ACC112 (cell line): ENCODE data around the gene MCM6.
"Not testable (repeated sequence)": the region's sequence is repeated elsewhere in the genome, so short reads cannot be mapped to it uniquely, and the experiment has no call there.

ENCODE experiments used
- H2AFZ ChIP-seq: fragments of 200-600 bp; sonication (generic); one replicate; pipeline ENCODE4 v1.6.0; 2017; ENCODE audit warnings: antibody characterized with exemption, low read length; ENCODE audit not compliant: unreplicated experiment
- H3K27ac ChIP-seq: fragments of 200-600 bp; sonication (generic); 2 replicates; pipeline ENCODE4 v1.5.1; 2014; ENCODE audit warnings: low read depth, mild to moderate bottlenecking, antibody characterized with exemption, low read length, moderate library complexity
- H3K27me3 ChIP-seq: fragments of 200-600 bp; sonication (generic); 2 replicates; pipeline ENCODE4 v1.6.1; 2014; ENCODE audit warnings: mild to moderate bottlenecking, antibody characterized with exemption, low read length, moderate library complexity, mixed read lengths; ENCODE audit not compliant: insufficient read depth
- H3K36me3 ChIP-seq: fragments of 200-600 bp; sonication (generic); 2 replicates; pipeline ENCODE4 v1.6.1; 2016; ENCODE audit warnings: mild to moderate bottlenecking, antibody characterized with exemption, low read length, moderate library complexity, mixed read lengths; ENCODE audit not compliant: insufficient read depth
- H3K4me1 ChIP-seq: fragments of 200-600 bp; sonication (generic); one replicate; pipeline ENCODE4 v1.6.1; 2016; ENCODE audit warnings: low read length, mixed read lengths; ENCODE audit not compliant: insufficient read depth, unreplicated experiment, control insufficient read depth
- H3K4me3 ChIP-seq: fragments of 200-600 bp; sonication (generic); 2 replicates; pipeline ENCODE4 v1.5.1; 2014; ENCODE audit warnings: mild to moderate bottlenecking, low read depth, low read length
- H3K79me2 ChIP-seq: fragments of 200-600 bp; sonication (generic); one replicate; pipeline ENCODE4 v1.6.0; 2016; ENCODE audit warnings: low read length; ENCODE audit not compliant: control insufficient read depth, unreplicated experiment, insufficient read depth

Gene MCM6

DNA sequence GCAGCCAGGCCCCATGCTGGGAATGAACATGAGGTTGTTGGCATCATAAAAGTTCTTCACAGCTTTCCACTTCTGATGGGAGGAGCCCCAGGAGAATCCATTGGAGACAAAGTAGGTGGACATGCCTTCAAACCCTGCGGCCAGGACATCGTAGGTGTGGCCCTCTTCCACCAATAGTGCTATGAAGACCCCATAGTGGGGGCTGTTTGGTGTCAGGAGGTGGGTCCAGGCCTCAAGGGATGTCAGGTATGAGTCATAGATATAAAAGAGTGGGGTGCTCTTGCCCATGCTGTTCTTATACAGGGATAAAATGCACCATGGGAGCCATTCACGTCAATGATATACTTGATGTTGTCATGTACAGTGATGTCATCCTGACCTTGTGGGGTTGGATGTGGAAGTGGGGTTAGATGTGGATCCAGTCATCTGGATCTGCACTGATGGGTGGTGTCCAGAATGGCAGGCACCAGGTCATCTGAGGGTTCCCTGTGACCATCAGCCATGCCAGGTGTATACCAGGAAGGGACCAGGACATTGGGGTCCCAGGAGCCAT lies 22.1 kb upstream of the MCM6 start:
- no peaks in the 10 kb centered on the region for H3K27me3 ChIP-seq
- H3K79me2 ChIP-seq: no peaks in the 10 kb centered on the region
- H3K4me3 ChIP-seq: no peak overlapping the region
- H2AFZ ChIP-seq: no peak overlapping the region
- 0 out of 2 replicates have a peak, but pooled peaks cover 3% of the 10 kb centered on the region for H3K36me3 ChIP-seq
- no peak overlapping the region for H3K27ac ChIP-seq
- H3K4me1 ChIP-seq: no peaks in the 10 kb centered on the region

DNA sequence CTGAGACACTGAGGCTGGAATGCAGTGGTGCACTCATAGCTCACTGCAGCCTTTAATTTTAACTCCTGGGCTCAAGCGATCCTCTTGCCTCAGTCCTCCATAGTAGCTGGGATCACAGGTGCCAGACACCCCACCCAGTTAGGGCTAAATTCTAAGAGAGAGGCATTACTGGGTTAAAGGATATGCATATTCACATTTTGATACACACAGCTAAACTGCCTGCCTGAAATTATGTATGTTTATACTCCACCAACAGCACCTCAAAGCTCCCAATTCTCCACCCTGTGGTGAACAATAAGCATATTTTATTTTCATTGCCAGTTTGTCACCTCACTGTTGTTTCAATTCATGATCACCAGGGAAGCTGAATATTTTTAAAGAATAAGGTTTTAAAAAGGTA lies 18.7 kb upstream of the MCM6 start:
- H3K4me3 ChIP-seq: no peak overlapping the region
- no peaks in the 10 kb centered on the region for H3K4me1 ChIP-seq
- no peak overlapping the region for H2AFZ ChIP-seq
- no peaks in the 10 kb centered on the region for H3K79me2 ChIP-seq
- no peak overlapping the region for H3K27ac ChIP-seq
- H3K36me3 ChIP-seq: 0 out of 2 replicates have a peak, but pooled peaks cover 3% of the 10 kb centered on the region
- no peaks in the 10 kb centered on the region for H3K27me3 ChIP-seq

DNA sequence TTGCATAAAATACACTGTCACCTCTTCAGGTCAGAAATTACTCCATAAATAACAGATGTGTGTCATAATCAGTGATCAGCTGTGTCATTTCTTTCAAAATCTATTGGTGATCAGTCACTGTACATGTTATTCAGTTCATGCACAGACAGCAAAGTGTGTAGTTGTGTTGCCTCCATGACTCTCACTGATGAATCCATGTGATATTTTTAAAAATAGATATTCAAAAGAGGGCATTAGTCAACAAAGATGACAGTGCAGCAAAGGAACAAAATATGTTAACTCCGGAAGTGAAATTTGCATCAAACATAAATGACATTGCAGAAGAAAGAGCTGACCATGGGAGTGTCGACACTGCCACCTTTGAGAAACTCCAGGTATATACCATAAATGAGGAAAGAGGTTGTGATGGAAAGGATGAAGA lies 17.1 kb upstream of the MCM6 start:
- no peaks in the 10 kb centered on the region for H3K27me3 ChIP-seq
- H3K79me2 ChIP-seq: no peaks in the 10 kb centered on the region
- no peaks in the 10 kb centered on the region for H3K36me3 ChIP-seq
- H3K4me1 ChIP-seq: no peaks in the 10 kb centered on the region
- no peak overlapping the region for H3K27ac ChIP-seq
- no peak overlapping the region for H2AFZ ChIP-seq
- H3K4me3 ChIP-seq: no peak overlapping the region

GRCh38 chr2:135890835-135891234 lies 14.6 kb upstream of the MCM6 start:
- Histone ChIP-seq H3K27me3 (no peaks in the 10 kb centered on the region), H3K4me1 (no peaks in the 10 kb centered on the region), H3K79me2 (no peaks in the 10 kb centered on the region), H2AFZ (no peak overlapping the region), H3K4me3 (no peak overlapping the region), H3K36me3 (no peaks in the 10 kb centered on the region), H3K27ac (no peak overlapping the region)

- Histone ChIP-seq H3K27me3 (no peaks in the 10 kb centered on the region), H3K27ac (no peak overlapping the region), H3K4me3 (no peak overlapping the region), H2AFZ (no peak overlapping the region), H3K36me3 (no peaks in the 10 kb centered on the region), H3K4me1 (no peaks in the 10 kb centered on the region), H3K79me2 (no peaks in the 10 kb centered on the region)
These were observed 13.9 kb upstream of the MCM6 start for GRCh38 chr2:135890149-135890548.

DNA sequence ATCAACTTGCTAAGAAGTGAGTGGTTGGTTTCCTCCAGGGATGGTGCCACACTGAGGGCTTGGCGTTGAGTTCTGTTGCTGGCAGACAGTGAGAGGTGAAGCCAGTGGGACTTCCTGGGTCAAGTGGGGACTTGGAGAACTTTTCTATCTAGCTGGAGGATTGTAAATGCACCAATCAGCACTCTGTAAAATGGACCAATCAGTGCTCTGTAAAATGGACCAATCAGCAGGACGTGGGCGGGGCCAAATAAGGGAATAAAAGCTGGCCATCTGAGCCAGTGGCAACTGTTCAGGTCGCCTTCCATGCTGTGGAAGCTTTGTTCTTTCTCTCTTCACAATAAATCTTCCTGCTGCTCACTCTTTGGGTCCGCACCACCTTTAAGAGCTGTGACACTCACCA lies 12.3 kb upstream of the MCM6 start:
- H3K79me2 ChIP-seq, H2AFZ ChIP-seq: not testable (repeated sequence)

DNA sequence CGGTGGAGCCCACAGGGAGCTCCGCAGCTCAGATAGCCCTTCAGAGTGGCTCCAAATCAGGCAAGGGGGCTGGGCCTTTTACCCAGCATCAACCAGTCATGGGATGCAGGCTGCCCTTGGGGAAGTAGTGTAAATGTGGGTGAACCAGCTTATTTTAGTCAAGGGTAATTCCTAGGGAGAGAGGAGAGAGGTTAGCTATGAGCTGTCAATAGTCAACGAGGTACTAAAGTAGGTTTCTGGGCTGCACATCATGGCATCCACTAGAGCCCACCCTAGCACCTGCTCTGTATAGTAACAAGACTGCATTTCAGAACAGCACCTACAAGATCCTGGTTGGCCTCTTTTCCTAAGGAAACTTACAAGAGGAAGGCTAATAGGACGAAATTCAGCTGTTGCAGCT lies 9.5 kb upstream of the MCM6 start:
- H3K27ac ChIP-seq: no peak overlapping the region
- no peak overlapping the region for H2AFZ ChIP-seq
- H3K79me2 ChIP-seq: no peaks in the 10 kb centered on the region
- no peaks in the 10 kb centered on the region; the same call in none of the 2 replicates for H3K27me3 ChIP-seq
- no peak overlapping the region for H3K4me3 ChIP-seq
- no peaks in the 10 kb centered on the region for H3K4me1 ChIP-seq
- H3K36me3 ChIP-seq: no peaks in the 10 kb centered on the region

More for the DNA sequence above, 12.3 kb upstream of the MCM6 start:
- H3K4me3 ChIP-seq, H3K36me3 ChIP-seq, H3K4me1 ChIP-seq, H3K27ac ChIP-seq, H3K27me3 ChIP-seq: not testable (repeated sequence)

DNA sequence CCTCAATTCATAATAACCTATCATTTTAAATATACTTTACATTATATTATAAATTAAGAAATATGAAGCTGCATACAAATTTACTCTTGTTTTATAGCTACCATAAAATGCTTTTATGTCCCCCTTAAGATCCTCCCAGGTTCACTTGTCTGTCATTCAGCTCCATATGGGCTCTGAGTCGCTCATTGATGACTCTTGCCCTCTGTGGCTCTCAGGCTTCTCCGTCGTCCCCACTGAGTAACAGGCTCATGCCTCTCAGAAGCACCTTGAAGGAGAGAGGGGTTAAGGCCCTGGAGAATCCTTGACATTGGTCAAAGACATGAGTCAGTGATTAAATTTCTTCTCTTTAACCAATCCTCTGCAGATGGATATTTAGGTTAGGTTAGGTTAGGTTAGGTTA lies 6.2 kb upstream of the MCM6 start:
- Histone ChIP-seq H3K27ac (no peak overlapping the region), H2AFZ (no peak overlapping the region), H3K79me2 (no peaks in the 10 kb centered on the region), H3K4me3 (no peak overlapping the region), H3K36me3 (no peaks in the 10 kb centered on the region), H3K27me3 (no peaks in the 10 kb centered on the region; the same call in none of the 2 replicates), H3K4me1 (no peaks in the 10 kb centered on the region)

DNA sequence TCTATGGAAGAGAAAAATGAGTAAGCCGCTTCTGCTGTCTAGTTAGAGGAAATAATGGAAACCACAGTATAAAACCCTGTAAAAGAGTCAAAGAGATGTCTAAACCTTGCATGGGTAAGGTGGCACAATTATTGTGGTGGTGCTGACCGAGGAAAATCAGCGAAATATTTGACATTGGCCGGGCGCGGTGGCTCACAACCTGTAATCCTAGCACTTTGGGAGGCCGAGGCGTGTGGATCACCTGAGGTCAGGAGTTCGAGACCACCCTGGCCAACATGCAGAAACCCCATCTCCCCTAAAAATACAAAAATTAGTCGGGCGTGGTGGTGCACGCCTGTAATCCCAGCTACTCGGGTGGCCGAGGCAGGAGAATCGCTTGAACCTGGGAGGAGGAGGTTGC lies 527 bp upstream of the MCM6 start:
- H3K79me2 ChIP-seq: peaks cover 29% of the 10 kb centered on the region
- H2AFZ ChIP-seq: peak overlapping the region; percentile 77
- peak overlapping the region; percentile 97 for H3K4me3 ChIP-seq
- H3K27ac ChIP-seq, H3K27me3 ChIP-seq, H3K36me3 ChIP-seq: not testable (repeated sequence)
- H3K4me1 ChIP-seq: peaks cover 20% of the 10 kb centered on the region

GRCh38 chr2:135875491-135876065 lies 665 bp downstream of the MCM6 start:
- H3K36me3 ChIP-seq: no peaks in the 10 kb centered on the region; the same call in none of the 2 replicates
- peaks cover 29% of the 10 kb centered on the region for H3K79me2 ChIP-seq
- H3K4me3 ChIP-seq: peak overlapping the region; percentile 97
- H2AFZ ChIP-seq: peak overlapping the region; percentile 98
- H3K27me3 ChIP-seq: no peaks in the 10 kb centered on the region
- peak overlapping the region; percentile 77 for H3K27ac ChIP-seq
- peaks cover 20% of the 10 kb centered on the region for H3K4me1 ChIP-seq

- H3K27ac ChIP-seq: no peak overlapping the region
- H3K4me1 ChIP-seq: peaks cover 20% of the 10 kb centered on the region
- H3K27me3 ChIP-seq: no peaks in the 10 kb centered on the region
- peak overlapping the region; percentile 97 for H3K4me3 ChIP-seq
- H2AFZ ChIP-seq: no peak overlapping the region
- no peaks in the 10 kb centered on the region; the same call in none of the 2 replicates for H3K36me3 ChIP-seq
- H3K79me2 ChIP-seq: peaks cover 29% of the 10 kb centered on the region
These were observed 1.4 kb downstream of the MCM6 start for GRCh38 chr2:135874777-135875365.
